HUDEP-2 (cell line): ENCODE results near the gene CRIP1.
A peak's percentile ranks its signal among the peaks of the same experiment; 100 is the strongest.

Experiments
- DNase-seq, 76 experiments: peaks; one replicate each; lab custom pipeline; 2025; ENCODE audit not compliant: unreplicated experiment in 76 of 76; lab: John Stamatoyannopoulos, UW

CRIP1 gene

GRCh38 chr14:105469456-105470349, 17.0 kb upstream of the CRIP1 start:
- DNase-seq: no peak

GRCh38 chr14:105470350-105471296, 16.1 kb upstream of the CRIP1 start:
- no peak for DNase-seq

GRCh38 chr14:105471297-105471821, 15.3 kb upstream of the CRIP1 start:
- no peak for DNase-seq

- DNase-seq: peak in 1 of 76 experiments; percentile 6
Observed at GRCh38 chr14:105471823-105472485, 14.7 kb upstream of the CRIP1 start.

GRCh38 chr14:105472486-105472991, 14.1 kb upstream of the CRIP1 start:
- DNase-seq: no peak

- peak in 1 of 76 experiments; percentile 10 for DNase-seq
Observed at GRCh38 chr14:105473033-105473676, 13.5 kb upstream of the CRIP1 start.

- DNase-seq: peak in 52 of 76 experiments; percentile 7 to 78 (median 49)
Observed at GRCh38 chr14:105473677-105474482, 12.8 kb upstream of the CRIP1 start.

GRCh38 chr14:105474483-105475268, 12.0 kb upstream of the CRIP1 start, which contains the start of gene CRIP2:
TSS of gene CRIP2 (plus strand) at chr14:105474821. CDS start at chr14:105474863, 42 bp downstream.
- DNase-seq: peak in 3 of 76 experiments; percentile 9 to 48 (median 32)

- peak in 1 of 76 experiments; percentile 43 for DNase-seq
Observed at GRCh38 chr14:105475269-105476096, 11.2 kb upstream of the CRIP1 start.

GRCh38 chr14:105476097-105476830, 10.4 kb upstream of the CRIP1 start:
- DNase-seq: peak in 33 of 76 experiments; percentile 10 to 60 (median 21)

- DNase-seq: no peak
Observed at GRCh38 chr14:105476831-105477659, 9.6 kb upstream of the CRIP1 start.

- DNase-seq: peak in 22 of 76 experiments; percentile 9 to 55 (median 22)
Observed at GRCh38 chr14:105477660-105478397, 8.9 kb upstream of the CRIP1 start.

- no peak for DNase-seq
Observed at GRCh38 chr14:105478398-105479251, 8.1 kb upstream of the CRIP1 start.
